ENCODE measurements around the gene PIP4P1. TPM values are rescaled to one million over a fixed set of nuclear protein-coding genes. Genes with fewer than 3 reads are reported as not detected.

The PIP4P1 gene
- total and polyA plus RNA-seq, 10 of the 15 experiments (the other 5 are each of a cell fraction or from before 2014, with no cell fraction given), result 19.1 to 47.4 (median 39.7) TPM

GRCh38 chr14:20478894-20479293 lies 17.7 kb upstream of the PIP4P1 start (continued):
- no peak for TF ChIP-seq PRDM15 (CRISPR knock-in tag; IDR thresholded peaks at IDR 0.05)
- no peak for TF ChIP-seq E2F4 (IDR thresholded peaks at IDR 0.05; ENCODE audit: low read depth, low read length)
- TF ChIP-seq POU2F2 (IDR thresholded peaks at IDR 0.05; ENCODE audit: borderline replicate concordance, low read depth, low read length), result no peak
- no peak for TF ChIP-seq JUNB (IDR thresholded peaks at IDR 0.05)
- no peak for TF ChIP-seq RFX5 (IDR thresholded peaks at IDR 0.05; ENCODE audit: low read depth, low read length)
- TF ChIP-seq, protein P1, sequence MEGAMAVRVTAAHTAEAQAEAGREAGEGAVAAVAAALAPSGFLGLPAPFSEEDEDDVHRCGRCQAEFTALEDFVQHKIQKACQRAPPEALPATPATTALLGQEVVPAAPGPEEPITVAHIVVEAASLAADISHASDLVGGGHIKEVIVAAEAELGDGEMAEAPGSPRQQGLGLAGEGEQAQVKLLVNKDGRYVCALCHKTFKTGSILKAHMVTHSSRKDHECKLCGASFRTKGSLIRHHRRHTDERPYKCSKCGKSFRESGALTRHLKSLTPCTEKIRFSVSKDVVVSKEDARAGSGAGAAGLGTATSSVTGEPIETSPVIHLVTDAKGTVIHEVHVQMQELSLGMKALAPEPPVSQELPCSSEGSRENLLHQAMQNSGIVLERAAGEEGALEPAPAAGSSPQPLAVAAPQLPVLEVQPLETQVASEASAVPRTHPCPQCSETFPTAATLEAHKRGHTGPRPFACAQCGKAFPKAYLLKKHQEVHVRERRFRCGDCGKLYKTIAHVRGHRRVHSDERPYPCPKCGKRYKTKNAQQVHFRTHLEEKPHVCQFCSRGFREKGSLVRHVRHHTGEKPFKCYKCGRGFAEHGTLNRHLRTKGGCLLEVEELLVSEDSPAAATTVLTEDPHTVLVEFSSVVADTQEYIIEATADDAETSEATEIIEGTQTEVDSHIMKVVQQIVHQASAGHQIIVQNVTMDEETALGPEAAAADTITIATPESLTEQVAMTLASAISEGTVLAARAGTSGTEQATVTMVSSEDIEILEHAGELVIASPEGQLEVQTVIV (IDR thresholded peaks at IDR 0.05; ENCODE audit: borderline replicate concordance, partially characterized antibody), result no peak
- TF ChIP-seq SP1 (IDR thresholded peaks at IDR 0.05; ENCODE audit: low read depth, low read length), result no peak
- TF ChIP-seq ZNF207 (IDR thresholded peaks at IDR 0.05; ENCODE audit: borderline replicate concordance), result no peak
- TF ChIP-seq SMARCA5 (IDR thresholded peaks at IDR 0.05), result no peak
- TF ChIP-seq, protein P2, sequence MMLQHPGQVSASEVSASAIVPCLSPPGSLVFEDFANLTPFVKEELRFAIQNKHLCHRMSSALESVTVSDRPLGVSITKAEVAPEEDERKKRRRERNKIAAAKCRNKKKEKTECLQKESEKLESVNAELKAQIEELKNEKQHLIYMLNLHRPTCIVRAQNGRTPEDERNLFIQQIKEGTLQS (IDR thresholded peaks at IDR 0.05; ENCODE audit: borderline replicate concordance, extremely low read depth, low read depth, low read length), result no peak
- no peak for TF ChIP-seq CHD1 (IDR thresholded peaks at IDR 0.05; ENCODE audit: low read depth, low read length)
- no peak for TF ChIP-seq ZNF592 (IDR thresholded peaks at IDR 0.05)
- no peak for TF ChIP-seq PML (IDR thresholded peaks at IDR 0.05; ENCODE audit: low read length)
